ENCODE measurements around the gene ADAMTS17. TPM values are rescaled to one million over a fixed set of nuclear protein-coding genes. Genes with fewer than 3 reads are reported as not detected.

The ADAMTS17 gene
- total RNA-seq, 1 experiment from 2014 or later, result 0.15 TPM

GRCh38 chr15:99925661-99926461 lies 415.9 kb downstream of the ADAMTS17 start:
- intact Hi-C loops (cut with micrococcal nuclease; ENCODE audit: unreplicated experiment), result no loop called here
- BruUV-seq (replicated peaks), result no TSS peak
- Histone ChIP-seq H3K4me1 (ENCODE audit: insufficient read depth, low read length, poor library complexity, severe bottlenecking) (no peaks in the 10 kb centered on the region), H3K27ac (ENCODE audit: low read depth, low read length, poor library complexity, severe bottlenecking) (no peak overlapping the region), H3K4me3 (ENCODE audit: low read depth, low read length, poor library complexity, severe bottlenecking) (peak overlapping the region; percentile 42), H3K9me3 (ENCODE audit: low read depth, low read length, poor library complexity, severe bottlenecking) (no peaks in the 10 kb centered on the region), H3K27me3 (replicated peaks; ENCODE audit: insufficient read depth, low read depth, low read length, poor library complexity) (peaks cover 3% of the 10 kb centered on the region), H3K36me3 (ENCODE audit: insufficient read depth, low read length, poor library complexity, severe bottlenecking) (no peaks in the 10 kb centered on the region)
- DNase-seq (ENCODE audit: low spot score), result peak; percentile 17
- TF ChIP-seq EZH2 (IDR thresholded peaks at IDR 0.05; ENCODE audit: borderline replicate concordance, low read depth, low read length, poor library complexity, severe bottlenecking), result no peak
- TF ChIP-seq, protein P1, sequence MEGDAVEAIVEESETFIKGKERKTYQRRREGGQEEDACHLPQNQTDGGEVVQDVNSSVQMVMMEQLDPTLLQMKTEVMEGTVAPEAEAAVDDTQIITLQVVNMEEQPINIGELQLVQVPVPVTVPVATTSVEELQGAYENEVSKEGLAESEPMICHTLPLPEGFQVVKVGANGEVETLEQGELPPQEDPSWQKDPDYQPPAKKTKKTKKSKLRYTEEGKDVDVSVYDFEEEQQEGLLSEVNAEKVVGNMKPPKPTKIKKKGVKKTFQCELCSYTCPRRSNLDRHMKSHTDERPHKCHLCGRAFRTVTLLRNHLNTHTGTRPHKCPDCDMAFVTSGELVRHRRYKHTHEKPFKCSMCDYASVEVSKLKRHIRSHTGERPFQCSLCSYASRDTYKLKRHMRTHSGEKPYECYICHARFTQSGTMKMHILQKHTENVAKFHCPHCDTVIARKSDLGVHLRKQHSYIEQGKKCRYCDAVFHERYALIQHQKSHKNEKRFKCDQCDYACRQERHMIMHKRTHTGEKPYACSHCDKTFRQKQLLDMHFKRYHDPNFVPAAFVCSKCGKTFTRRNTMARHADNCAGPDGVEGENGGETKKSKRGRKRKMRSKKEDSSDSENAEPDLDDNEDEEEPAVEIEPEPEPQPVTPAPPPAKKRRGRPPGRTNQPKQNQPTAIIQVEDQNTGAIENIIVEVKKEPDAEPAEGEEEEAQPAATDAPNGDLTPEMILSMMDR (conservative IDR thresholded peaks at IDR 0.05; ENCODE audit: low read depth, low read length), result no peak
- CTCF ChIA-PET, result no interaction called here
- POLR2A ChIA-PET (ENCODE audit: low non-redundant PET), result no interaction called here

- TF ChIP-seq, protein P1 (conservative IDR thresholded peaks at IDR 0.05; ENCODE audit: low read depth, low read length), result no peak
- TF ChIP-seq EZH2 (IDR thresholded peaks at IDR 0.05; ENCODE audit: borderline replicate concordance, low read depth, low read length, poor library complexity, severe bottlenecking), result no peak
- Histone ChIP-seq H3K9me3 (ENCODE audit: low read depth, low read length, poor library complexity, severe bottlenecking) (no peaks in the 10 kb centered on the region), H3K36me3 (ENCODE audit: insufficient read depth, low read length, poor library complexity, severe bottlenecking) (no peaks in the 10 kb centered on the region), H3K27ac (ENCODE audit: low read depth, low read length, poor library complexity, severe bottlenecking) (no peak overlapping the region), H3K27me3 (replicated peaks; ENCODE audit: insufficient read depth, low read depth, low read length, poor library complexity) (peaks cover 11% of the 10 kb centered on the region), H3K4me1 (ENCODE audit: insufficient read depth, low read length, poor library complexity, severe bottlenecking) (no peaks in the 10 kb centered on the region), H3K4me3 (ENCODE audit: low read depth, low read length, poor library complexity, severe bottlenecking) (no peak overlapping the region)
- intact Hi-C loops (cut with micrococcal nuclease; ENCODE audit: unreplicated experiment), result no loop called here
- CTCF ChIA-PET, result no interaction called here
- BruUV-seq (replicated peaks), result no TSS peak
- POLR2A ChIA-PET (ENCODE audit: low non-redundant PET), result no interaction called here
- DNase-seq (ENCODE audit: low spot score), result no peak
These were observed 418.1 kb downstream of the ADAMTS17 start for GRCh38 chr15:99923711-99924110.

Other genes with a start within 250 kb of the ADAMTS17 start
- gene CERS3, start 187.0 kb upstream of the ADAMTS17 start, total RNA-seq (2021), result not detected in 2 replicates